Endothelial cell of umbilical vein (primary cell): ENCODE measurements around the gene ZFYVE26. TPM values are rescaled to one million over a fixed set of nuclear protein-coding genes. Genes with fewer than 3 reads are reported as not detected.

Experiments used
- BruUV-seq: library from RNA; stranded (reverse); fragments of 400-500 nt; replicated peaks from 2 replicates; lab custom pipeline; 2021; lab: Mats Ljungman, UMichigan
- CTCF ChIA-PET: fragments of 300-600, 350-600 bp; sonication (Branson Sonifier 250); formaldehyde crosslinking; loops from one replicate; lab custom pipeline; 2021; ENCODE audit warnings: antibody characterized with exemption, inconsistent platforms; lab: Charles Lee
- POLR2A ChIA-PET: fragments of 300-600, 350-600 bp; sonication (Branson Sonifier 250); formaldehyde crosslinking; loops from one replicate; lab custom pipeline; 2021; ENCODE audit warnings: antibody characterized with exemption, inconsistent platforms; lab: Charles Lee
- DNase-seq: peaks from one replicate; pipeline ENCODE4 v3.0.0-alpha.2; 2011; ENCODE audit warnings: low read depth, low spot score
- FAIRE-seq: peaks from 2 replicates; lab custom pipeline; 2011; peaks lifted over from hg19 to GRCh38; lab: Jason Lieb, UNC
- H2AFZ ChIP-seq: 2 replicates; pipeline ENCODE4 v1.6.0; 2012; ENCODE audit warnings: low read depth, low read length, control low read depth, inconsistent platforms
- H3K27ac ChIP-seq: 2 replicates; pipeline ENCODE4 v1.5.1; 2011; ENCODE audit warnings: low read depth, mild to moderate bottlenecking, control low read depth, low read length, moderate library complexity; ENCODE audit not compliant: insufficient read depth
- H3K27me3 ChIP-seq, 2 experiments: 2 replicates each; pipeline versions ENCODE4 v1.6.0 to v1.6.1; 2011; ENCODE audit warnings: low read length in 2 of 2, mixed read lengths in 1 of 2; ENCODE audit not compliant: control insufficient read depth in 2 of 2, insufficient read depth in 2 of 2
- H3K36me3 ChIP-seq, 2 experiments: 2 replicates in 1 of 2; 3 replicates in 1 of 2; pipeline ENCODE4 v1.5.1; 2011; ENCODE audit warnings: low read length in 2 of 2, mild to moderate bottlenecking in 1 of 2, moderate library complexity in 1 of 2; ENCODE audit not compliant: control insufficient read depth in 2 of 2, insufficient read depth in 2 of 2; ENCODE audit errors: extremely low read depth in 1 of 2
- H3K4me1 ChIP-seq: 3 replicates; pipeline ENCODE4 v1.5.1; 2011; ENCODE audit warnings: mild to moderate bottlenecking, low read length; ENCODE audit not compliant: control insufficient read depth, insufficient read depth; ENCODE audit errors: extremely low read depth
- H3K4me2 ChIP-seq: 2 replicates; pipeline ENCODE4 v1.6.1; 2011; ENCODE audit warnings: low read length, control low read depth, mixed read lengths; ENCODE audit not compliant: insufficient read depth
- H3K4me3 ChIP-seq, 3 experiments: fragments of 200-600 bp in 1 of 3; sonication (generic), shearing (Covaris generic) in 1 of 3; replicated peaks in 1 of 3; 2 replicates each; pipeline ENCODE4 v1.5.1; 2011 to 2016; ENCODE audit warnings: control low read depth in 3 of 3, low read length in 3 of 3, mild to moderate bottlenecking in 2 of 3, inconsistent platforms in 1 of 3, low read depth in 1 of 3, moderate library complexity in 1 of 3; ENCODE audit not compliant: insufficient read depth in 1 of 3
- H3K79me2 ChIP-seq: 2 replicates; pipeline ENCODE4 v1.6.0; 2012; ENCODE audit warnings: low read length, inconsistent platforms; ENCODE audit not compliant: control insufficient read depth, insufficient read depth
- H3K9ac ChIP-seq: replicated peaks from 2 replicates; pipeline ENCODE3; 2011; ENCODE audit warnings: low read length, control low read depth; ENCODE audit not compliant: insufficient read depth; ENCODE audit errors: extremely low read depth
- H3K9me1 ChIP-seq: replicated peaks from 3 replicates; pipeline ENCODE4 v1.6.0; 2011; ENCODE audit warnings: mild to moderate bottlenecking, low read length; ENCODE audit not compliant: control insufficient read depth, insufficient read depth; ENCODE audit errors: extremely low read depth
- H3K9me3 ChIP-seq: replicated peaks from 2 replicates; pipeline ENCODE4 v1.5.1; 2012; ENCODE audit warnings: low read length, inconsistent platforms; ENCODE audit not compliant: control insufficient read depth, insufficient read depth
- H4K20me1 ChIP-seq: replicated peaks from 2 replicates; pipeline ENCODE3; 2011; ENCODE audit warnings: mild to moderate bottlenecking, low read length; ENCODE audit not compliant: control insufficient read depth, insufficient read depth; ENCODE audit errors: extremely low read depth
- CTCF ChIP-seq, 2 donors: IDR thresholded peaks; 1 replicate in 1 of 2; 2 replicates in 1 of 2; pipeline ENCODE4 v1.5.1; 2011; ENCODE audit warnings: low read length in 2 of 2, mild to moderate bottlenecking in 2 of 2, moderate library complexity in 2 of 2, control low read depth in 1 of 2, inconsistent platforms in 1 of 2, low read depth in 1 of 2; ENCODE audit not compliant: insufficient read depth in 1 of 2; ENCODE audit errors: extremely low read depth in 1 of 2
- EZH2 ChIP-seq: IDR thresholded peaks from 2 replicates; pipeline ENCODE4 v1.6.1; 2012; ENCODE audit warnings: borderline replicate concordance, low read depth, mild to moderate bottlenecking, moderate library complexity, low read length, inconsistent platforms; ENCODE audit not compliant: severe bottlenecking
- FOS ChIP-seq: IDR thresholded peaks from 2 replicates; pipeline ENCODE4 v1.6.1; 2011; ENCODE audit warnings: mild to moderate bottlenecking, low read length, moderate library complexity, borderline replicate concordance; ENCODE audit not compliant: insufficient read depth
- GATA2 ChIP-seq: IDR thresholded peaks from 2 replicates; pipeline ENCODE4 v1.7.0; 2011; ENCODE audit warnings: low read depth, mild to moderate bottlenecking, moderate library complexity, mixed read lengths, low read length; ENCODE audit not compliant: insufficient read length, insufficient read depth
- JUN ChIP-seq: IDR thresholded peaks from 2 replicates; pipeline ENCODE4 v1.6.1; 2011; ENCODE audit warnings: borderline replicate concordance, low read depth; ENCODE audit not compliant: insufficient read length, insufficient read depth
- MAX ChIP-seq: IDR thresholded peaks from 2 replicates; pipeline ENCODE4 v1.6.1; 2011; ENCODE audit not compliant: insufficient read depth, insufficient read length
- MYC ChIP-seq: IDR thresholded peaks from one replicate; pipeline ENCODE4 v1.6.1; 2011; ENCODE audit warnings: mild to moderate bottlenecking, low read depth, low read length
- POLR2A ChIP-seq: IDR thresholded peaks from 2 replicates; pipeline ENCODE4 v1.6.1; 2012; ENCODE audit warnings: low read depth, mild to moderate bottlenecking, control low read depth, low read length
- POLR2AphosphoS5 ChIP-seq: IDR thresholded peaks from 2 replicates; pipeline ENCODE4 v1.6.1; 2012; ENCODE audit warnings: low read depth, mild to moderate bottlenecking, control low read depth, low read length, moderate library complexity; ENCODE audit not compliant: insufficient read depth
- dilution Hi-C: fragments of 300-500 bp; cut with MboI; formaldehyde crosslinking; loops from one replicate; pipeline ENCODE4 v1.15.0; 2019; ENCODE audit warnings: low sequenced_read_pairs; ENCODE audit not compliant: extremely low pct_ligation_motif_present
- intact Hi-C: fragments of 100-400 bp; cut with micrococcal nuclease; formaldehyde crosslinking; loops from one replicate; pipeline ENCODE4 v1.10.0; 2022
- polyA plus RNA-seq, 4 experiments: library from polyadenylated mRNA; depleted of rRNA in 3 of 4; stranded (reverse) in 3 of 4; unstranded in 1 of 4; fragments of >200 nt; gene quantifications; 2 replicates each; pipeline versions ENCODE4 v1.2.1 to v1.2.3, GENCODE V29; 2011 to 2012; ENCODE audit warnings: missing spikeins in 1 of 4
- total RNA-seq: library from RNA; stranded (reverse); gene quantifications from 2 replicates; pipeline ENCODE4 v1.2.3, GENCODE V29; 2021

ZFYVE26 gene
- total and polyA plus RNA-seq, 2 donors (not counting 3 experiments of a cell fraction or from before 2014, with no cell fraction given) = 15.3 to 26.3 TPM

GRCh38 chr14:67756496-67756895 lies 59.9 kb downstream of the ZFYVE26 start:
- TF ChIP-seq EZH2 (no peak), JUN (no peak), CTCF (IDR thresholded peaks at IDR 0.05; ENCODE audit: extremely low read depth in 1 of 2, insufficient read depth in 1 of 2, low read depth in 1 of 2, low read length in 2 of 2) (no peak), MYC (no peak), POLR2A (no peak), MAX (no peak), GATA2 (no peak), FOS (no peak), POLR2AphosphoS5 (no peak)
- H3K9me3 ChIP-seq = no peaks in the 10 kb centered on the region
- DNase-seq (no peak), FAIRE-seq (no peak)
- no peaks in the 10 kb centered on the region for H3K4me1 ChIP-seq
- H3K9me1 ChIP-seq = no peaks in the 10 kb centered on the region
- CTCF ChIA-PET = interaction anchor here (1.5 kb wide), 1 partner anchor 10 kb away, joined by 3 read pairs; no protein-coding TSS in a partner anchor
- H3K27me3 ChIP-seq = no peaks in the 10 kb centered on the region
- peaks cover 9 to 45% of the 10 kb centered on the region in 2 experiments for H3K36me3 ChIP-seq
- dilution Hi-C loops (no loop called here), intact Hi-C loops (no loop called here)
- no peak overlapping the region for H3K27ac ChIP-seq
- H2AFZ ChIP-seq = no peak overlapping the region
- POLR2A ChIA-PET = no interaction called here
- no peak overlapping the region for H3K4me3 ChIP-seq
- H3K9ac ChIP-seq = no peak overlapping the region
- BruUV-seq = no TSS peak
- no peak overlapping the region for H3K4me2 ChIP-seq
- no peaks in the 10 kb centered on the region for H3K79me2 ChIP-seq
- H4K20me1 ChIP-seq = no peaks in the 10 kb centered on the region
